SIG-M5 treated with dmso at 0.1 percent for 504 hours (cell line): ENCODE data around the gene STX8.
"Not testable (repeated sequence)": the region's sequence is repeated elsewhere in the genome, so short reads cannot be mapped to it uniquely, and the experiment has no call there.

ENCODE experiments used
- DNase-seq: peaks from one replicate; lab custom pipeline; 2025; ENCODE audit not compliant: unreplicated experiment; lab: John Stamatoyannopoulos, UW

Gene STX8

GRCh38 chr17:9406046-9406606 is 169.5 kb downstream of the STX8 start:
- no peak for DNase-seq

DNA sequence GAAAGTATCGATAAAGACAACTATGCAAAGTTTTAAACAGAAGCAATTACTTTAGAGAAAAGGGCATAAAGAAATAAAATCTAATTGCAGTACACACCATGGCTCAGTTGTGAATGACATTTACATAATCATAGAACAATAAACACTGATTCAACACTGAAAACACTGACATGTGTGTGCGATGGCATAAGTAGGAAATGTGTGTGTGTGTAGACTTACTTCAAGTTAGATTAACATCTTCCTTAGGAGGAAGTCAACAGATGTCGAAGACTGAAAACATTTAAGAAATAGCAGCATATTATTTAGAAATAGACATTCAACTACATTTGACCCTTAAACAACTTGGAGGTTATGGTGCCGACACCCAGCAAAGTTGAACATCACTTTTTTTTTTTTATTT is 172.4 kb downstream of the STX8 start:
- DNase-seq = no peak

GRCh38 chr17:9402590-9403199 is 172.9 kb downstream of the STX8 start:
- DNase-seq = peak; percentile 41

- DNase-seq = no peak
Observed at GRCh38 chr17:9401434-9401833, 174.2 kb downstream of the STX8 start.

GRCh38 chr17:9389111-9389527 is 186.5 kb downstream of the STX8 start:
- no peak for DNase-seq

DNA sequence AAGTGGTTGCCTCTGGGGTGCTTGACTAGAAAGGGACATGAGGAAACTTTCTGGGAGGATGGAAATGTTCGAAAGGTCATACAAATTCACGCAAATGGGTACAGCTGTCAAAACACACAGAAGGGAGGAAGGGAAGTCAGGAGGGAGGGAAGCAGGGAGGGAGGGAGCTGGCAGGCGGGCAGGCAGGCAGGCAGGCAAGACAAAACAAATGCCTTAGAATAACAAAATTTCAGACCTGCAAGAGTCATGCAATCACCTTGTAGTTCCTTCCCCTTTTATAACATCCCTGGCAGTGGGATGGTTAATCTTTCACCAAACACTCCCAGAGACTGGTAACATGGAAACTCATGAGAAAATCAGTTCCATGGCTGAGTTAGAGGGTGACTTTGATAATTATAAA is 189.2 kb downstream of the STX8 start:
- no peak for DNase-seq

DNA sequence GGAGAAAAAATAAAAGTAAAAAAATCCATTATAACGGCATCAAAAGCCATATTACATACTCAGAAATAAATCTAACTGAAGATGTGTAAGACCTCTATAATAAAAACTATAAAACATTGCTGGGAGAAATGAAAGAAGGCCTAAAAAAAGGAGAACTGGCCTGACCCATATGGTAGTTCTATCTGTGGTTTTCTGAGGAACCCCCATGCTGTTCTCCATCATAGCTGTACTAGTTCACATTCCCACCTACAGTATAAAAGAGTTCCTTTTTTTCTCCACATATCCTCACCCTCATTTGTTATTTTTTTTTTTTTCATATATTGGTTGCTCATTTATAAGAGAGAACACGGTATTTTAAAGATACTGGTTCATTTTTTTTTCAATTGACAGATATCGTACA is 191.8 kb downstream of the STX8 start:
- peak; percentile 16 for DNase-seq

DNA sequence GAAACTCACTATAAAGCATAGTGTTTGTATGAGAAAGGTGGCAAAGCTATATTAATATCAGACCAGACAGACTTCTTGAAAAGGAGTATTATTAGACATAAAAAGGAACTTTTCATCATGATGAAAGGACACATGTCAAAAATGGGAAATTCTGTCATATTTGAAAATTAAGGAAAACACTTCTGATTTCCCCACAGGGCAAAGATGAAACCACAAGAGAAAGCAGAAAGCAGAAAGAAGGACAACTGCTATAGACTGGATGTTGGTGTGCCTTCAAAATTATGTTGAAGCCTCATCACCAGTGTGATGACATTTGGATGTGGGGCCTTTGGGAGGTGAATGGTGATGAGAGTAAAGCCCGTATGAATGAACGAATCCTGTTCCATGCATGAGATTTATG is 193.0 kb downstream of the STX8 start:
- no peak for DNase-seq

DNA sequence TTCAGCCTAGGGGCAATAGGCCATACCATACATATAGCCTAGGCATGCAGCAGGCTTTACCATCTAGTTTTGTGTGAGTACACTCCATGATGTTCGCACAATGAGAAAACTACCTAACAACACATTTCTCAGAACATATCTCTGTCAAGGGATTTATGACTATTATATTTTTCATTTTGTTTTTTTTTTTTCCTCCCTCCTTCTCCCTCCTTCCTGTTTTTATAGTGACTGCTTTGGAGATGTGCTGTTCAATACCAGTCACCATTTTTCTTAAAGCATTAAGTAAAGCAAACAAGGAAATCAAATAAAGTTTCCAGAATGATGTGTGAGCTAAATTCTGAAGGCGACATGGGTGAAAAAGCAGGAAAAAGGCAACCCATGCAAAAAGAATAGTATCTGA is 194.6 kb downstream of the STX8 start:
- no peak for DNase-seq

- DNase-seq = no peak
Observed at GRCh38 chr17:9380361-9380760, 195.3 kb downstream of the STX8 start.

DNA sequence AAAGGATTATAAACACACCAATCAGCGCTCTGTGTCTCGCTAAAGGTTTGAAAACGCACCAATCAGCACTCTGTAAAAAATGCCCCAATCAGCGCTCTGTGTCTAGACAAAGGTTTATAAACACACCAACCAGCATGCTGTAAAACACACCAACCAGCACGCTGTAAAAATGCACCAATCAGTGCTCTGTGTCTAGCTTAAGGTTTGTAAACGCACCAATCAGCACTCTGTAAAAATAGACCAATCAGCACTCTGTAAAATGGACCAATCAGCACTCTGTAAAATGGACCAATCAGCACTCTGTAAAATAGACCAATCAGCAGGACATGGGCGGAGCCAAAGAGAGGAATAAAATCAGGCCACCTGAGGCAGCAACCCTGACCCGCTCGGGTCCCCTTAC is 199.4 kb downstream of the STX8 start:
- not testable (repeated sequence) for DNase-seq

- DNase-seq = no peak
Observed at GRCh38 chr17:9371019-9371418, 204.6 kb downstream of the STX8 start.

GRCh38 chr17:9370467-9370866 is 205.2 kb downstream of the STX8 start:
- DNase-seq = peak; percentile 65

DNA sequence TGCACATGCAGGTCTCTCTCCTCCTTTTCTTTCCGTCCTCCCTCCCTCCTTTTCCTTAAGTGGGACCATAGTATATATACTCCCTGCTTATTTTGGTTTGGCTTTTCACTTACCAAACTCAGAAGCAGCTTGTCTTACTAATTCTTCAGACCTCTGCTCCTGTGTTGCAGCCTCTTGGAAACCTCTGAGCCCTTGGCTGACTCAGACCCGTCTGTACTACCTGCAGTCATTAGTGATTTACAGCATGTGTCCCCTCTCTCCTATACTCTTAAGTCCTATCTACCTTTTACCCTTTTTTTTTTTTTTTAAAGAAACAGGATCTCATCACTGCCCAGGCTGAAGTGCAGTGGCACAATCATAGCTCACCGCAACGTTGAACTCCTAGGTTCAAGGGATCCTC is 207.0 kb downstream of the STX8 start:
- no peak for DNase-seq

DNA sequence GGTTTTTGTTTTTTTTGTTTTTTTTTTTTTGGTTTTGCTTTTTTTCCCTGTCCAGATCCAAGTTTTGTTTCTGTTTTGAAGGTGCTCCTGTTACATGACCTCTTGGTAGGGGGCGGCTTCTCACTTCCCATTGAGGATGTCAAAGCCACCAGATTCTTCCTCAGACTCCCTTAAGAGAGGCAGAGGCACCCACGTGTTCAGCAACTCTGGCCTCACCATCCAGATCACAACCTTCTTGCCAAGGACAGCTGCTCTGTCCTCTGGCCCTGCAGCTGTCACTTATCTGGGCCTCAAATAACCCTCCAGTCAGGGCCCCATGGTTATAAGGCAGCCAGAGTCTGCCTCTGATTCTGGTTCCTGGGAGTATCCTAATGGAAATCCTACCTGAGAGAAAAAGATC is 208.5 kb downstream of the STX8 start:
- no peak for DNase-seq

- no peak for DNase-seq
Observed at GRCh38 chr17:9364837-9365430, 210.7 kb downstream of the STX8 start.

DNA sequence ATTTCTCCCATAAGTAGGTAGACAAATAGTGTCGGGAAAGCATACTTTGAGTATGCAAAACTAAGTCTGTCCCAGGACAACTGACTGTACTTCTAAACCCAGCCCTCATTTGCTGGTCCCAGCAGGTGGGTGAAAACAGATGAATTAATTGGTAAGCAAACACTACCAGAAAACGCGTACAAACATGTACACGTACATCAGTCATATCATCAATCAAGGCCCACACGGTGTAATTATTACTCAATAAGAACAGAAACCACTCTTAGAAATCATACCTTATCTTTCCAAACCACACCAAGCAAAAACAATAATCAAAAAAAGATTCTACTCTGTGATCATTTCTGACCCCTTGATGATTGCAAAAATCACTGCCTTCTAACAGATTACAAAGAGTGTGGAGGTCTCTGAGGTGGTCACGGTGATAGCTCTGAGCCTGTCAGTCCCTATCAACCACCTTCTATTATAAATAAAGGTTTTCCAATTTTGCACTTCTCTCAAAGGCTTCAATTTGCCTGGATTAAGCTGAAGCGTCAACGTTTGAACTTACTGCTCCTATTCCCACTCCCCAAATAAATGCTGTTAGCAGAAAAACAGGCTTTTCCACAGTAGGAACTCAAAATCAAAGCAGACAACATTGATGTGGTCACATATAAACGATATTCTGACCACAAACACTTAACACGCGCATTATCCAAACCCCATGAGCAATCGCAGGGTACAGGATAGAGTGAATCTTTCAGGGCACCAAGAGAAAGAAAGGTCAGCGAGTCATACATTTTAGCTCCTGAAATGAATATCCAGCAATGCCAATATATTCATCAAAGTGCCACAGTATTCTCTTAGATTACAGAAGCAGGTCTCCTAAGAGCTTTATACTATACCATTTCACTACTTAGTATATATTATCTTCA is 211.9 kb downstream of the STX8 start:
- DNase-seq = no peak

DNA sequence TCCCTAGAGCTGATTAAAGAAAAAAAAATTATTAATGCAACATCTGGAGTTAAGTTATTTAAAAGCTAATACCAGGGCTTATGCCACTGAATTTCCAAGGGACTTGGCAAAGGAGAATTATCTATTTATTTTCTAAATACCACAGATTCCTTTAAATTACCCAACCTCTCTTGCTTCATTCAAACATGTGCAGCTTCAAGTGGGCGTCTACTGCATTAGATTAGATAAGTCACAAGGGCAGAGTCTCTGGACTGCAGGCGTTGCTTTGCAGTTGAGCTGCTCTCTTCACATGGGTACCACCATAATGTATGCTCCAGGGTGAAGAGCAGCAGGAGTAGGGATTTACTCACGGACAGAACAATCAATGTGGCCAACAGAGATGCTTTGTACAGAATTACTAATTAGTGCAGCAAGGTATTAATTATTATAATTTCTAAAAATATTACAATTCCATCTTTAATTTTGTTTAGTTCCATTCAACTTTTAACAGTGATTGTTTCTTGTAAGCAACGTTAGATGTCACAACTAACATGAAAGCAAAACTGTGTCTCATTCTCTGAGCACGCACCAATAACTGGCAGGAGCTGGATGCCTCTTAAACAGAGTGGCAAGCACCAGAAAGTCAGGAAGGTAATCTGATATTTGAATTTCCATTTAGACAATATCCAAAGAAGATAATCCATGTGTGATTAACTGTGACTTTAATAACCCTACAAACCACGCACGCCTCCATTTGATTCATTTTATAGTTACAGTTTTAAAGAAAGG is 214.2 kb downstream of the STX8 start:
- DNase-seq = no peak

DNA sequence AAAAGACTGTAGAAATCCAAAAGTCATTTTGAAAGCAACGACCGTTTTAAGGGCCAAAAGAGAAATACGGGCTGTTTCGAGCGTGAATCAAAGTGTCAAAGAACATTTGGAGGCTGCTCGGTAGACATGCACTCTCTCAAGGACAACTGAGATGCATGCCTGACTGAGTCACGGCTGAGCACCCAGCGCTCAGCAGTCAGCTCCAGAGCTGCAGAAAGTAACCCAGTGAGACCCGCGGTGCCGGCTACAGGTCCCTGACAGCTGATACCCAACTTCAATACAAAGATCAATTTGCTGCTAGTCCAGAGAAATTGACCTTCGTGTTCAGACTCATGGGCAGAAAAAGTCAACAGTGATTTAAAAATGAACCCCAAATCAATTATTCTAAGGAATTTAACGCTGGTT is 214.9 kb downstream of the STX8 start:
- no peak for DNase-seq

DNA sequence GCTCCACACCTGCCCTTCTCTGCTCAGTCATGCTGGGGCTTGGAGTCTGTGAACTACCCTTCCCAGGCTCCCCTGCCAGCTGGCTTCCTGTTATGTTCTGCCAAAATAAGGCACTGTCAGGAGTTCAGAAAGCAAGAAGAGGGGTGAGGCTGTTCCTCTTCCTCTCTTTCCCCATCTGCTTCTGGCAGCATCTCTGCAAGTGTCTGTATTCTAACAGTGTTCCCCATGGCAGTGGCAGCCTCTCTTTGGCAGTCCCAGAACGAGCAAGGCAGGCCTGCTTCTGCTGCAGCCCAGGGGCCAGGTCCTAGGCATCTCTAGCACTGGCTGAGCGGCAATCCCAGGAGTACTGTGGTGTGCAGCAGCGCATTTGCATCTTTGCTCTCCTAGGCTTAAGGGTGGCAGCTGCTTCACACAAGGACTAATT is 219.1 kb downstream of the STX8 start:
- peak; percentile 40 for DNase-seq

- DNase-seq = peak; percentile 29
Observed at GRCh38 chr17:9355846-9356245, 219.8 kb downstream of the STX8 start.
